HepG2 (cell line): ENCODE data around the gene TP73. TPM values are rescaled to one million over a fixed set of nuclear protein-coding genes. Genes with fewer than 3 reads are reported as not detected.

Source experiments
- ASH2L ChIP-seq: fragments of 300-600, 200-600 bp; sonication (generic); IDR thresholded peaks from 2 replicates; pipeline ENCODE4 v1.7.0; 2017; ENCODE audit warnings: low read depth, mild to moderate bottlenecking, moderate library complexity, mixed read lengths, low read length; ENCODE audit not compliant: insufficient read length
- CC2D1A ChIP-seq: sonication (generic); formaldehyde crosslinking; IDR thresholded peaks from 2 replicates; pipeline ENCODE4 v1.8.1; 2023; ENCODE audit warnings: mild to moderate bottlenecking, missing genetic modification reagents
- DBP ChIP-seq: sonication (generic); formaldehyde crosslinking; IDR thresholded peaks from 2 replicates; pipeline ENCODE4 v1.4.0; 2020; ENCODE audit warnings: missing genetic modification reagents; ENCODE audit errors: not compliant biosample characterization
- GLI4 ChIP-seq: sonication (generic); formaldehyde crosslinking; IDR thresholded peaks from 2 replicates; pipeline ENCODE4 v1.5.1; 2020; ENCODE audit warnings: missing genetic modification reagents, mild to moderate bottlenecking, moderate library complexity, borderline replicate concordance
- GTF3A ChIP-seq: sonication (generic); formaldehyde crosslinking; conservative IDR thresholded peaks from 2 replicates; pipeline ENCODE4 v1.4.0; 2020; ENCODE audit warnings: mild to moderate bottlenecking, missing genetic modification reagents
- ISX ChIP-seq: sonication (generic); formaldehyde crosslinking; conservative IDR thresholded peaks from 2 replicates; pipeline ENCODE4 v1.5.0; 2020; ENCODE audit warnings: missing genetic modification reagents
- MYPOP ChIP-seq: sonication (generic); formaldehyde crosslinking; IDR thresholded peaks from 2 replicates; pipeline ENCODE4 v1.8.1; 2023; ENCODE audit warnings: mild to moderate bottlenecking, moderate library complexity, missing genetic modification reagents
- PCBP1 ChIP-seq: fragments of 200-400 bp; formaldehyde crosslinking; IDR thresholded peaks from 2 replicates; pipeline ENCODE4 v1.6.1; 2017; ENCODE audit warnings: mild to moderate bottlenecking, low read depth, low read length, borderline replicate concordance
- PHF21A ChIP-seq: sonication (generic); formaldehyde crosslinking; IDR thresholded peaks from 2 replicates; pipeline ENCODE4 v1.5.0; 2020; ENCODE audit warnings: mild to moderate bottlenecking, missing genetic modification reagents
- RCOR2 ChIP-seq: IDR thresholded peaks from 2 replicates; pipeline ENCODE4 v1.6.1; 2016; ENCODE audit warnings: missing biosample characterization, missing genetic modification reagents
- RFX5 ChIP-seq: IDR thresholded peaks from 2 replicates; pipeline ENCODE4 v1.6.1; 2011; ENCODE audit warnings: low read depth, low read length, improper control_type of control experiment
- SNAI1 ChIP-seq: sonication (generic); formaldehyde crosslinking; IDR thresholded peaks from 2 replicates; pipeline ENCODE4 v1.5.0; 2020; ENCODE audit warnings: mild to moderate bottlenecking, missing genetic modification reagents, borderline replicate concordance
- TEAD3 ChIP-seq: optimal IDR thresholded peaks from 2 replicates; pipeline ENCODE3; 2016; ENCODE audit warnings: borderline replicate concordance
- THAP9 ChIP-seq: sonication (generic); formaldehyde crosslinking; IDR thresholded peaks from 2 replicates; pipeline ENCODE4; 2020; ENCODE audit warnings: missing genetic modification reagents, mild to moderate bottlenecking, borderline replicate concordance
- THYN1 ChIP-seq: sonication (generic); formaldehyde crosslinking; IDR thresholded peaks from 2 replicates; pipeline ENCODE4 v1.8.1; 2023; ENCODE audit warnings: low read depth, mild to moderate bottlenecking, moderate library complexity, missing genetic modification reagents, borderline replicate concordance
- ZBTB37 ChIP-seq: sonication (generic); formaldehyde crosslinking; IDR thresholded peaks from 2 replicates; pipeline ENCODE4 v1.4.0; 2020; ENCODE audit warnings: mild to moderate bottlenecking, missing genetic modification reagents
- ZEB1 ChIP-seq: IDR thresholded peaks from 2 replicates; pipeline ENCODE4 v1.6.1; 2012; ENCODE audit warnings: mild to moderate bottlenecking, low read depth, inconsistent platforms; ENCODE audit not compliant: insufficient replicate concordance
- ZNF101 ChIP-seq: sonication (generic); formaldehyde crosslinking; IDR thresholded peaks from 2 replicates; pipeline ENCODE4 v1.4.0; 2020; ENCODE audit warnings: mild to moderate bottlenecking, low read depth, missing genetic modification reagents, borderline replicate concordance
- ZNF12 ChIP-seq: sonication (generic); formaldehyde crosslinking; IDR thresholded peaks from 2 replicates; pipeline ENCODE4 v1.5.0; 2020; ENCODE audit warnings: missing genetic modification reagents
- ZNF143 ChIP-seq: sonication (generic); formaldehyde crosslinking; IDR thresholded peaks from 2 replicates; pipeline ENCODE4 v1.4.0; 2020; ENCODE audit warnings: missing genetic modification reagents
- ZNF614 ChIP-seq: IDR thresholded peaks from 2 replicates; pipeline ENCODE4 v1.6.1; 2018; ENCODE audit warnings: missing biosample characterization, missing genetic modification reagents, inconsistent platforms, borderline replicate concordance
- polyA plus RNA-seq, 8 experiments: library from polyadenylated mRNA; depleted of rRNA in 3 of 8; stranded (reverse) in 7 of 8; unstranded in 1 of 8; fragments of >200 nt; fragmentation: Illumina TruSeq in 4 of 8; extraction: Trizol in 4 of 8; gene quantifications; 2 replicates each; pipeline versions ENCODE4 v1.2.1 to v1.2.3, GENCODE V29; 2011 to 2016; ENCODE audit warnings: low read depth in 4 of 8, missing spikeins in 1 of 8, mixed read lengths in 1 of 8; ENCODE audit not compliant: insufficient read depth in 1 of 8
- total RNA-seq, 5 experiments: library from RNA; depleted of rRNA; stranded (reverse); fragments of >200 nt; fragmentation: Illumina TruSeq; extraction: Trizol; gene quantifications; 2 replicates each; pipeline ENCODE4 v1.2.3, GENCODE V29; 2016; ENCODE audit warnings: low read depth in 1 of 5
- TF ChIP-seq, protein P1 (sequence below): sonication (generic); formaldehyde crosslinking; IDR thresholded peaks from 2 replicates; pipeline ENCODE4 v1.5.0; 2020; ENCODE audit warnings: mild to moderate bottlenecking, missing genetic modification reagents, borderline replicate concordance

Gene TP73
- total and polyA plus RNA-seq, 2 of the 13 experiments (the other 11 are each of a cell fraction or from before 2014, with no cell fraction given) = 0.49 to 1.1 TPM

- TF ChIP-seq THAP9 (CRISPR knock-in tag) (no peak), TEAD3 (no peak), GLI4 (CRISPR knock-in tag) (no peak), ZBTB37 (CRISPR knock-in tag) (no peak), THYN1 (CRISPR knock-in tag) (no peak), PHF21A (CRISPR knock-in tag) (0 out of 2 replicates have a peak, but pooled peaks have one; percentile 43), ISX (CRISPR knock-in tag) (no peak), DBP (CRISPR knock-in tag) (no peak), PCBP1 (peak; percentile 63; the same call in 1 of the 2 replicates), SNAI1 (CRISPR knock-in tag) (no peak), ZNF143 (CRISPR knock-in tag) (no peak), ZNF101 (CRISPR knock-in tag) (no peak), RCOR2 (CRISPR knock-in tag) (no peak), MYPOP (CRISPR knock-in tag) (no peak), ASH2L (no peak), ZNF12 (CRISPR knock-in tag) (no peak), RFX5 (no peak), GTF3A (no peak), ZEB1 (no peak), CC2D1A (CRISPR knock-in tag) (no peak), ZNF614 (CRISPR knock-in tag) (no peak)
- TF ChIP-seq, protein P1, sequence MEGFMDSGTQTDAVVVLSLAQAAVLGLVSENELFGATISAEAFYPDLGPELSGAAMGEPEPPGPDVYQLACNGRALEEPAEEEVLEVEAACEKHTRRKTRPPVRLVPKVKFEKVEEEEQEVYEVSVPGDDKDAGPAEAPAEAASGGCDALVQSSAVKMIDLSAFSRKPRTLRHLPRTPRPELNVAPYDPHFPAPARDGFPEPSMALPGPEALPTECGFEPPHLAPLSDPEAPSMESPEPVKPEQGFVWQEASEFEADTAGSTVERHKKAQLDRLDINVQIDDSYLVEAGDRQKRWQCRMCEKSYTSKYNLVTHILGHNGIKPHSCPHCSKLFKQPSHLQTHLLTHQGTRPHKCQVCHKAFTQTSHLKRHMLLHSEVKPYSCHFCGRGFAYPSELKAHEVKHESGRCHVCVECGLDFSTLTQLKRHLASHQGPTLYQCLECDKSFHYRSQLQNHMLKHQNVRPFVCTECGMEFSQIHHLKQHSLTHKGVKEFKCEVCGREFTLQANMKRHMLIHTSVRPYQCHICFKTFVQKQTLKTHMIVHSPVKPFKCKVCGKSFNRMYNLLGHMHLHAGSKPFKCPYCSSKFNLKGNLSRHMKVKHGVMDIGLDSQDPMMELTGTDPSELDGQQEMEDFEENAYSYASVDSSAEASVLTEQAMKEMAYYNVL (CRISPR knock-in tag) = no peak
Observed at GRCh38 chr1:3774276-3774945, 122.1 kb downstream of the TP73 start (continued).
